ENCODE results near the gene WDR33. TPM values are rescaled to one million over a fixed set of nuclear protein-coding genes. Genes with fewer than 3 reads are reported as not detected.

Gene WDR33
- total and polyA plus RNA-seq, 9 donors: 16.3 to 56.2 (median 46.7) TPM

DNA sequence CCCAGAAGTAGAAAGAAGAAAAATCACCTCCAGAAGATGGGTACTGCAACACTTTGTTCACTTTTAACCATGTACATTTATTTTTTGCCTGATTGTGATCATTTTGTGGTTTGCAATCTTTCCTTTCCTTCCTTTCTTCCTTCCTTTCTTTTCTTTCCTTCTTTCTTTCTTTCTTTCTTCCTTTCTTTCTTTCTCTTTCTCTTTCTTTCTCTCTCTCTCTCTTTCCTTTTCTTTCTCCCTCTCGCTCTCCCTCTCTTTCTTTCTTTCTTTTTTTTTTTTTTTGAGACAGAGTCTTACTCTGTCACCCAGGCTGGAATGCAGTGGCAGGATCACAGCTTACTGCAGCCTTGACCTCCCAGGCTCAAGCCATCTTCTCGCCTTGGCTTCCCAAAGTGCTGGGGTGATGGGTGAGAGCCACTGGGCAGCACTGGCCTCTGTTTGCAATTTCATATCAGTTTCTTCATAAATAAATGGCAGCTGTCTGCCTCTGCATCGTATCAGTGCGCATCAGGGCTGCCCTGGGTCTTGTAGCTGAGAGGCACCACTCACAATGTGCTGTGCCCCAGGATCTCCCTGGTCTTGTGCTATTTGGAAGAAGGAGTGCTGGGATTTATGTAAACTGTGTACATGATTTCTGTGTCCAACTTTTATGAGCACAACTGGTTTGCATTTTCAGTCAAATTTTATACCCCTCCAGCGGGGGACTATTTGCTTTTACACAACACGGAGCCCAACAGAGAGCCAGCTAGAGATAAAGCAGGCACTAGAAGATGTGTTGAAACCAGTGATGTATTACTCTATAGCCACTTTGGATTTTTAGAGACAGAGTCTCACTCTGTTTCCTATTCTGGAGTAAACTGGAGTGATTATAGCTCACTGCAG lies 128.8 kb downstream of the WDR33 start:
- H3K27me3 ChIP-seq: no peaks in the 10 kb centered on the region
- TF ChIP-seq, protein P1, sequence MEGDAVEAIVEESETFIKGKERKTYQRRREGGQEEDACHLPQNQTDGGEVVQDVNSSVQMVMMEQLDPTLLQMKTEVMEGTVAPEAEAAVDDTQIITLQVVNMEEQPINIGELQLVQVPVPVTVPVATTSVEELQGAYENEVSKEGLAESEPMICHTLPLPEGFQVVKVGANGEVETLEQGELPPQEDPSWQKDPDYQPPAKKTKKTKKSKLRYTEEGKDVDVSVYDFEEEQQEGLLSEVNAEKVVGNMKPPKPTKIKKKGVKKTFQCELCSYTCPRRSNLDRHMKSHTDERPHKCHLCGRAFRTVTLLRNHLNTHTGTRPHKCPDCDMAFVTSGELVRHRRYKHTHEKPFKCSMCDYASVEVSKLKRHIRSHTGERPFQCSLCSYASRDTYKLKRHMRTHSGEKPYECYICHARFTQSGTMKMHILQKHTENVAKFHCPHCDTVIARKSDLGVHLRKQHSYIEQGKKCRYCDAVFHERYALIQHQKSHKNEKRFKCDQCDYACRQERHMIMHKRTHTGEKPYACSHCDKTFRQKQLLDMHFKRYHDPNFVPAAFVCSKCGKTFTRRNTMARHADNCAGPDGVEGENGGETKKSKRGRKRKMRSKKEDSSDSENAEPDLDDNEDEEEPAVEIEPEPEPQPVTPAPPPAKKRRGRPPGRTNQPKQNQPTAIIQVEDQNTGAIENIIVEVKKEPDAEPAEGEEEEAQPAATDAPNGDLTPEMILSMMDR (IDR thresholded peaks at IDR 0.05): no peak
- TF ChIP-seq EP300 (IDR thresholded peaks at IDR 0.05) (no peak), POLR2A (IDR thresholded peaks at IDR 0.05) (no peak)
- WGBS, 3 donors: 48 to 67% (median 60%) methylated on average over 6 of the region's 6 CpGs
- H3K9me3 ChIP-seq: no peaks in the 10 kb centered on the region
- peaks cover 11% of the 10 kb centered on the region for H3K4me1 ChIP-seq (ENCODE audit: insufficient read depth)
- H3K36me3 ChIP-seq: no peaks in the 10 kb centered on the region
- H3K27ac ChIP-seq: no peak overlapping the region
- intact Hi-C loops (cut with DNase I): no loop called here
- no peak overlapping the region for H3K4me3 ChIP-seq
- no peak for DNase-seq

- peaks cover 11% of the 10 kb centered on the region for H3K4me1 ChIP-seq (ENCODE audit: insufficient read depth)
- TF ChIP-seq, protein P1 (IDR thresholded peaks at IDR 0.05): no peak
- TF ChIP-seq POLR2A (IDR thresholded peaks at IDR 0.05) (no peak), EP300 (IDR thresholded peaks at IDR 0.05) (no peak)
- no peaks in the 10 kb centered on the region for H3K27me3 ChIP-seq
- peak overlapping the region; percentile 8 for H3K4me3 ChIP-seq
- WGBS, 3 donors: 3 to 12% (median 11%) methylated on average over 16 to 25 of the region's 25 CpGs
- no peaks in the 10 kb centered on the region for H3K36me3 ChIP-seq
- H3K9me3 ChIP-seq: no peaks in the 10 kb centered on the region
- intact Hi-C loops (cut with DNase I): no loop called here
- DNase-seq: peak in 1 of 5 donors; percentile 69
- H3K27ac ChIP-seq: no peak overlapping the region
Observed at GRCh38 chr2:127681288-127681804, 129.6 kb downstream of the WDR33 start.

- DNase-seq: no peak
- H3K4me1 ChIP-seq (ENCODE audit: insufficient read depth): peaks cover 13% of the 10 kb centered on the region
- H3K27ac ChIP-seq: no peak overlapping the region
Observed at GRCh38 chr2:127680706-127681287, 130.2 kb downstream of the WDR33 start.

GRCh38 chr2:127679680-127680361 lies 131.2 kb downstream of the WDR33 start:
- H3K27ac ChIP-seq: no peak overlapping the region
- H3K4me3 ChIP-seq: no peak overlapping the region
- TF ChIP-seq EP300 (IDR thresholded peaks at IDR 0.05): no peak
- TF ChIP-seq, protein P1 (IDR thresholded peaks at IDR 0.05): no peak
- TF ChIP-seq POLR2A (IDR thresholded peaks at IDR 0.05): no peak
- H3K36me3 ChIP-seq: no peaks in the 10 kb centered on the region
- H3K4me1 ChIP-seq (ENCODE audit: insufficient read depth): peaks cover 13% of the 10 kb centered on the region
- no peaks in the 10 kb centered on the region for H3K9me3 ChIP-seq
- H3K27me3 ChIP-seq: no peaks in the 10 kb centered on the region
- intact Hi-C loops (cut with DNase I): no loop called here
- no peak for DNase-seq
- WGBS, 3 donors: 95 to 98% (median 96%) methylated on average over 15 of the region's 15 CpGs

More at GRCh38 chr2:127680706-127681287, 130.2 kb downstream of the WDR33 start:
- TF ChIP-seq POLR2A (IDR thresholded peaks at IDR 0.05) (no peak), EP300 (IDR thresholded peaks at IDR 0.05) (no peak)
- TF ChIP-seq, protein P1 (IDR thresholded peaks at IDR 0.05): no peak
- Histone ChIP-seq H3K9me3 (no peaks in the 10 kb centered on the region), H3K36me3 (no peaks in the 10 kb centered on the region), H3K4me3 (no peak overlapping the region), H3K27me3 (no peaks in the 10 kb centered on the region)
- WGBS, 3 donors: 88 to 93% (median 90%) methylated on average over 19 of the region's 19 CpGs
- intact Hi-C loops (cut with DNase I): no loop called here
